HK-2 (cell line): ENCODE results near the gene ASTN2.

Experiments
- DNase-seq: peaks from one replicate; pipeline ENCODE4 v3.0.0-alpha.2; 2018; ENCODE audit not compliant: unreplicated experiment

The ASTN2 gene, protein sequence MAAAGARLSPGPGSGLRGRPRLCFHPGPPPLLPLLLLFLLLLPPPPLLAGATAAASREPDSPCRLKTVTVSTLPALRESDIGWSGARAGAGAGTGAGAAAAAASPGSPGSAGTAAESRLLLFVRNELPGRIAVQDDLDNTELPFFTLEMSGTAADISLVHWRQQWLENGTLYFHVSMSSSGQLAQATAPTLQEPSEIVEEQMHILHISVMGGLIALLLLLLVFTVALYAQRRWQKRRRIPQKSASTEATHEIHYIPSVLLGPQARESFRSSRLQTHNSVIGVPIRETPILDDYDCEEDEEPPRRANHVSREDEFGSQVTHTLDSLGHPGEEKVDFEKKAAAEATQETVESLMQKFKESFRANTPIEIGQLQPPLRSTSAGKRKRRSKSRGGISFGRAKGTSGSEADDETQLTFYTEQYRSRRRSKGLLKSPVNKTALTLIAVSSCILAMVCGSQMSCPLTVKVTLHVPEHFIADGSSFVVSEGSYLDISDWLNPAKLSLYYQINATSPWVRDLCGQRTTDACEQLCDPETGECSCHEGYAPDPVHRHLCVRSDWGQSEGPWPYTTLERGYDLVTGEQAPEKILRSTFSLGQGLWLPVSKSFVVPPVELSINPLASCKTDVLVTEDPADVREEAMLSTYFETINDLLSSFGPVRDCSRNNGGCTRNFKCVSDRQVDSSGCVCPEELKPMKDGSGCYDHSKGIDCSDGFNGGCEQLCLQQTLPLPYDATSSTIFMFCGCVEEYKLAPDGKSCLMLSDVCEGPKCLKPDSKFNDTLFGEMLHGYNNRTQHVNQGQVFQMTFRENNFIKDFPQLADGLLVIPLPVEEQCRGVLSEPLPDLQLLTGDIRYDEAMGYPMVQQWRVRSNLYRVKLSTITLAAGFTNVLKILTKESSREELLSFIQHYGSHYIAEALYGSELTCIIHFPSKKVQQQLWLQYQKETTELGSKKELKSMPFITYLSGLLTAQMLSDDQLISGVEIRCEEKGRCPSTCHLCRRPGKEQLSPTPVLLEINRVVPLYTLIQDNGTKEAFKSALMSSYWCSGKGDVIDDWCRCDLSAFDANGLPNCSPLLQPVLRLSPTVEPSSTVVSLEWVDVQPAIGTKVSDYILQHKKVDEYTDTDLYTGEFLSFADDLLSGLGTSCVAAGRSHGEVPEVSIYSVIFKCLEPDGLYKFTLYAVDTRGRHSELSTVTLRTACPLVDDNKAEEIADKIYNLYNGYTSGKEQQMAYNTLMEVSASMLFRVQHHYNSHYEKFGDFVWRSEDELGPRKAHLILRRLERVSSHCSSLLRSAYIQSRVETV (N-terminal part only)

DNA sequence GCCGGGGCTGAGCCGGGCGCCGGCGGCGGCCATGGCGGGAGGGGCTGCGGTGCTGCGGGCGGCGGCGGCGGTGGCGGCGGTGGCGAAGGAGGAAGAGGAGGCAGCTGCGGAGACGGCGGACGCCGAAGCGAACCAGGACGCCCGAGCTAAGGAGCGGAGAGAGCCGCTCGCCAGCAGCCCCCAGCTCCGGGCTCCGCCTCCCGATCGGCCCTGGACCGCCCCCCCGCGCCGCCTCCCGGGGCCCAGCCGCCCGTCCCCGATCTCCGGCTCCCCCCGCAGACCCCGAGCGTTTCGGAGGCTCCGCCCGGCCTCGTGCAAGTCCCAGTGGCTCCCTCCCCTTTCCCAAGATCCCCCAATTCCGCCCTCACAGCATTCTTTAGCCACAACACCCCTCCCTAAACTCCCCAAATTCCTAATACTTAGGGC lies at the start of gene ASTN2:
ASTN2 (minus strand) TSS at position 152 of the 426 bp plus-strand sequence; CDS start at position 33, 119 bp downstream.
- peak; percentile 53 for DNase-seq

DNA sequence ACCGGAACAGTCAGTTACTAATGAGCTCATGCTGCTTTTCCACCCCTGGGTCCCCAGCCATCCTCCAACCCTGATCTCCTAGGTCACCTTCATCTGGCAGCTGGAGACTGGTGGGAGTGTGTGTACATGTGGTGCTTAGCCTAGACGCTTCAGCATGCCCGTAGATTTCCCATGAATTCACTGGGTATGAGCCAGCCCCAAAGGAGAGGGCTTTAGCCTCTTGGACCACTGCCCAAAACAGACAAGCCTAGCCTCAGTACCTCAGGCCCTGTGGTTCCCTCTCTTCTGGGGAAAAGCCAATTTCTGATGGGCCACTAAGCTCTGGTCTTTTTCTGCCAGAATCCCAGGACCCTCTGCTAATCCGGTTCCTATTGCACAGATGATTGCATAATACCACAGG lies 48.0 kb upstream of the ASTN2 start:
- DNase-seq, result no peak

DNA sequence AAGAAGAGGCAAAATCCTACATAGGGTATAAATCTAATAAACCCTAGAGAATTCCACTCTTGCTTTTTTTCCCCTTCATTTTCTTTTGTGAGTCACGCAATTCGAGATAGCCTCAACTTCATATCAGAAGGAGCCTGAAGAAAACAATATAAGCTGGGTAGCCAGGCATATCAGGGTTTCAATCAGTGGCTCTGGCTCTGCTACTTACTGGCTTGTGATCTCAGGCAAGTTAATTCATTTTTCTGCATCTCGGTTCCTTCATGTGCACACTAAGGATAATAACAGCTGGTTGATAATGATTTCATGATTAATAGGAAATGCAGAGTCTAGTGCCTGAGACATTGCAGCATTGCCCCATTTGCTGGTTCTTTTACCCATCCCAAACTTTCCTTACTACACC lies 46.5 kb upstream of the ASTN2 start:
- no peak for DNase-seq

DNA sequence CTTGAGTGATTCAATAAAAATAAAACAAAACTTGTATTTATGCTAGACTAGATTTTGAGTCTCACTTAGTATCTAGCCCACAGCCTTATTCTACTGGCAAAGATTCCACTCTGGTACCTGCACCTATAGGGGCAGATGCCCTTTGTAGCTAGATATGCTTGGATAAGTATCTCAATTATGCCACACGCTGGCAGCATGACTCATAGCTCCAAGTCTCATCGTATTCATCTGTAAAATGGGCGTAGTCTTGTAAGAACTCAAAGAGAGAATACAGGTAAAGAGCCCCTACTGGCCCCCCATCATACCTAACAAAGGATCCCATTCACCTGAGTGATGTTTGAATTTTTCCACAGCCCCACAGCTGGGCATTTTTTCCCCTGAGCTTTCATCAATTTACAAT lies 45.9 kb upstream of the ASTN2 start:
- no peak for DNase-seq

DNA sequence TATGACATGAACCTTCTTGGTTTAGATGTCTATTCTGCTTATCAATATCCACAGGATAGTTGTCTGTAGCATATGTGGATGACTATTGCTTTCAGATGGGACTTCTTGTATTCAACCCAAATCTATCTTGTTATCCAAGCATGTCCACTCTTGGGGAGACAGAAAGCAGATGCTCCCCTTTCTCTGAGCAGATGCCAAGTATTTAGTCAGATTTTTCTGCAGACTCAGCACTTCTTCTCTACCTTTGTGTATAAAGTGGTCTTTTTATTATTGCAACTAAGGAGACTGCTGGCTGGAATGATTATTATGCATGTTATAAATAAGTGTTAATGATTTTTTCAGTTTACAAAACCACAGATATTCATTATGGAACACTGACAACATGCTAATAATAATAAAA lies 45.1 kb upstream of the ASTN2 start:
- no peak for DNase-seq

DNA sequence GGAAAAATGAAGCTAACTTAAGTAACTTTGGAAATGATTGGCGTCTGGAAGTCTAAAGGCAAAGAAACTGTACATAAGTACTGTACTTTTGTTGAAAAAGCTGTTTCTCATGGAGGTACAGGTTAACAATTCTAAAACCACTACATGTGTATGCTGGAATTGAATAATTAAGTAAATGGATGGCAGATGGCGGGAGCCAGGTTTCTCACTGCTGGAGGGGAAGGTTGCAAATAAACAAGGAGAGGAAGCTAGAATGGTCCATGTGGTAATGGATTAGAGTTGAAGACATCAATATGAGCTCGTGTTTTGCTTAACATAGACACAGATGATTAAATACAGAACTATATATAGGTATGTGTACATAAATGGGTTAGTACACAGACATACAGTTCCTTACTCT lies 43.2 kb upstream of the ASTN2 start:
- DNase-seq, result no peak

DNA sequence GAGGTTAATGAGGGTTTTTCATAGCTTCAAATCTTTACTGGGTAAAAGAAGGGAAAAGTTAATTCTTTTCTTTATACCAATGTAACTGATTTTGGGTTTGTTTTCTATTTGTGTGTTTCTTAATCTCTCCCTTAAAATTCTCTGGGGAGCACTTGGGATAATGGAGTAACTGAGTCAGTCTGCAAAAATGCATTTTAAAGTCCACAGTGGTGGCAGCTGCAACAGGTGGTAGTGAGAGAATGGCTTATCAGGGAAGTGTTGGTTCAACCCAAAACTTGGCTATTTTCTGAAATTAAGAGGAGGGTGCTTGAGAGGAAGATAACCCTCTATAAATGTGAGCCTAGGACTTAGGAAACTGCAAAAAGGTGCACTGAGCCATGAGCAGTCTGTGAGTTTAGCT lies 39.9 kb upstream of the ASTN2 start:
- no peak for DNase-seq

DNA sequence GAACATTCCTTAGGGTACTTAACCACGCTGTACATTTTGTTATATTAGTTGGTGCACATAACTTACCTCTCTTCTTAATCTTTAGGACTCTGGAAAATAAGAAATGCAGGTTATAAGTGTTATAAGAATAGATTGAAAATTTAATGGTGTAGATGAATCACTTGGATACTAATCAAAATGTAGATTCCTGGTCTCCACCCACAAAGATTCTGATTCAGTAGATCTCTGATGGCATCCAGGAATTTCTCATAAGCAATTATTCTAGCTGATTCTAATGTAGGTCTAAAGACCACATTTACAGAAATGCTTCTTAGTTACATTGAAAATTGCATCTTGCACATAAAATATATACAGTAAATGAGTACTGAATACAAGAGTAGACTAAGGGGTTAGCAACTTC lies 38.9 kb upstream of the ASTN2 start:
- no peak for DNase-seq

DNA sequence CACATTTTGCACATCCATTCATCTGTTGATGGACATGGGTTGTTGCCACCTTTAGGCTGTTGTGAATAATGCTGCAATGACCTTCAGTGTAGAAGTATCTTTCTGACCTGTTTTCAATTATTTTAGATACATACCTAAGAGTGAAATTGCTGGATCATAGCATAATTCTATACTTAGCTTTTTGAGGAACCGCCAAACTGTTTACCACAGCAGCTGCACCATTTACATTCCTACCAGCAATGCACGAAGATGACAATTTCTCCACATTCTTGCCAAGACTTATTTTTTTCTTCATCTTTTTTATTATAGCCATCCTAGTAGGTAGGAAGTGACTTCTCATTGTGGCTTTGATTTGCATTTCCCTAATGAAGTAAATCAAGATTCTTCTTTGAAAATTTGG lies 36.5 kb upstream of the ASTN2 start:
- no peak for DNase-seq

DNA sequence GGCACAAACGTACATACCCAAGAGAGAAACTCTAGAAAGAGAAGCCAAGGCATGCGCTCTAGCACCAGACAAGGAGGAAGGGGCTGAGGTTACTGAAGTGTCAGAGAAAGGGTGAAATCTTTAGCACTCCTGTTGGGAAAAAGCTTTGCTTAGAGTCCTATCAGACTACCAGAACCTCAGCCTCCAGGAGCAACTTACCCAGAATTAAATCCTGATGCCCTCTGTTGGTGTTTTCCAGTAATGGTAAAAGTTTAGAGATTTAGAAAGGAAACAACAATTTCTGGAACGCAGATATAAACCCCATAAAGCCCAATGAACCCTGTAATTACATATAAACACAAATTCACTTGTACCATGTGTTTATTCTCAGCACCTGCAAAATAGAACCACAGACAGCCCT lies 33.2 kb upstream of the ASTN2 start:
- DNase-seq, result no peak

DNA sequence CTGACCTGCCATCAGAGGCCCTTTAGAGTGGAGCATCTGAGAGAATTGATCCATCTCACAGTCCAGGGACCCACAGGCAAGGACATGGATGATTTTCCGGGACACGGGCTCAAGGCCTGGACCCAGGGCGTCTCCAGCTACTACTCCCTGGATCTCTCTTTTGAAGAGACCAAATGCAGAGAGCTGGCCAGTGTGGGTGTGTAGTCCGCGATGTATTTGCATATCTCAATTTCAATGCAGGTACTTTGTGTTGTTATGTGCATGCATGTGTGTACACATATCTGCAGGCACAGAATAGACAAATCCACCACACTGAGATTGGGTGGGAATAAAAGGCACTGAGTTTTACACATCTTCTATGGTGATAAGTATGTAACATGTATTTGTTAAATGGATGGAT lies 30.8 kb upstream of the ASTN2 start:
- DNase-seq, result no peak

DNA sequence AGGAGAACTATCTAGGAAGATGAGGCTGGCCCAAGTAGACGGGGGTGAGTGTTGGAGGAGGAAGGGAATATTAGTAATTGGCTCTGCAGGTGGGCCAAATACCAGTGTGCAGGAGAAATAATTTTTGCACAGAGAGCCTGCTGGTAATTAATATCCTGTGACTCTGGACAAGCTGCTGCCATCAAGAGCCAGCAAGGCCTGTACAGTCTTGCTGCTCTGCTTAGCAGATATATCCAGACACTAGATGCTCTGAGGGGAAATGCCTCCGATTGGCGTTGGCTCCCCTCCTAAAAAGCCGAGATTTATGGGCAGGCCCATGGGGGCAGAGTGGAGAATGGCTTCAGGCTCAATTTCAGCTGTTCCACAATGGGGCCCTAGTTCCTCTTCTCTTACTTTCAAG lies 29.6 kb upstream of the ASTN2 start:
- DNase-seq, result no peak

DNA sequence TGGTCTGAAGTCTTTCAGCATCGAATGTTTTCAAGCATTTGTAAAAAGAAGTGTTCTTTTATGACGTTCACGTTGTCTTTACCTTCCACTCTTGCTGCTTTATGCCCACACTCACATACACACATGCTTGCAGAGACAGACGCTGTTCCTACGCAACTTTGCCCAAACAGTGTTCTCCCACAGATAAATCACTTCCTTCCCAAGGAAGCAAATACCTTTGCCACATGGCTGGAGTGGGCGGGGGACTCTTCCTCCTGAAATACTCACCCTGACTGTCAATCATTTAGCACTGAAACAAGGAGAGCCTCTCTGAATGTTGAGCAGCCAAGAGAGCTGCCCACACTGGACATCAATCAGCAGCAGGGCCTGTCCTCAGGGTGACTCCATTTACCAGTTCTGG lies 22.4 kb upstream of the ASTN2 start:
- no peak for DNase-seq

DNA sequence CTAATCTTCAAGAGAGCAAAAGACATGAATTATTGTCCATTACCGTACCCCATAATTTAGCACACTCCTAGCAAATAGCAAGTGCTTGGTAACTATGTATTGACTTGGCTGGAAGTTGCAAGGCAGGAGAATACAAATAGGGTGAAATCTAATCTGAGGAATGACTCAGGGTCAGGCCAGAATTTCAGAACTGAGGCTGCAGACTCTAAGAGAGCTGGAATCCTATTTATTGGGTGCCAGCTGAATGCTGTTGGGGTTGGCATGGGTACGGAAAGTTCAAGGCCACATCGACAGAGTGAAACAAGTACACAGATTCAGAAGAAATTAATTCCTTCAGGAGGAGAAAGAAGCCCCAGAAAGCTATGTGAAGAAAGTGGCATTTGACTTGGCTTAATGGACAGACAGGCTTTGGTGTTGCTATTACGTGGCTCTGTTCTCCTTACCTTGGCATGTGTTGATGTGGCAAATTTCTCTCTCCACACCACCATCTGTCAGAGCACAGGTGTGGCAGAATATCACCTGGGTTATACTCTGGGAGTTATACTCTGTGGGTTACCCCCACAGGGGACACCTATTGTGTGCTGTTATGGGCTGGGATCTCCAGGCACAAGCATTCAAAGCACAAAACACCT lies 20.9 kb upstream of the ASTN2 start:
- no peak for DNase-seq

DNA sequence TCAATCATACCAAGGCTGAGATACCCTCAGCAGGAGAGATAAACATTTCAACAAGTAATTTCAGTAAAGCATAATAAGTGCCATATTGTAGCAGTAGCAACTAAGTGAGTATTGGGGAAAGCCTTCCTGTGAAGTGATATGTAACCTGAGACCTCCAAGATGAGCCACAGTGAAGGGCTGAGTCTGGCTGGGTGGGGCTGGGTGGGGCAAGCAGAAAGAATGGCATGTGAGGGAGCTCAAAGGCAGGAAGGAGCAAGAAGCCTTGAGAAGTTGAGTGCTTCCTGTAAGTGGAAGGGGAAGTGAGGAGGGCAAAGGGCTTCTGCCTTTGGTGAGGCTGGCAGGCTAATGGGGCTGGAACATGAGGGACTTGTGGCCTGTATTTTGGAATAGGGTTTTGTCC lies 19.7 kb upstream of the ASTN2 start:
- no peak for DNase-seq

DNA sequence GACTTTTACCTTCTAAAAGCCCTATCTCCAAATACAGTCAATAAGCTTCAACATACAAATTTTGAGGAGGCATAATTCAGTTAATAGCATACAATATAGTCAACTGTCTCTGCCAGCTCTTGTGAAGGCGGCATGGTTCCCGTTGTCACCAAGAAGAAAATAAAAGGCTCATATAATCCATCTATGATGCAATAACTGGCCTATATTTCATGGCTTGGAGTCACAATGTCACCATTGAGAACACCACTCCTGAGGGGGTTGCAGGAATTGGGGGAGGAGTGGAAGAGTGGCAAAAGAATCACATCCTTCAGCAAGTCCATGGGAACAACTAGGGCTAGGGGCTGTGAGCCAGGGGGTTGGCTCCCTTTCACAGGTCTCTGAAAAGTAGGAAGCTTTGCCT lies 16.0 kb upstream of the ASTN2 start:
- no peak for DNase-seq

DNA sequence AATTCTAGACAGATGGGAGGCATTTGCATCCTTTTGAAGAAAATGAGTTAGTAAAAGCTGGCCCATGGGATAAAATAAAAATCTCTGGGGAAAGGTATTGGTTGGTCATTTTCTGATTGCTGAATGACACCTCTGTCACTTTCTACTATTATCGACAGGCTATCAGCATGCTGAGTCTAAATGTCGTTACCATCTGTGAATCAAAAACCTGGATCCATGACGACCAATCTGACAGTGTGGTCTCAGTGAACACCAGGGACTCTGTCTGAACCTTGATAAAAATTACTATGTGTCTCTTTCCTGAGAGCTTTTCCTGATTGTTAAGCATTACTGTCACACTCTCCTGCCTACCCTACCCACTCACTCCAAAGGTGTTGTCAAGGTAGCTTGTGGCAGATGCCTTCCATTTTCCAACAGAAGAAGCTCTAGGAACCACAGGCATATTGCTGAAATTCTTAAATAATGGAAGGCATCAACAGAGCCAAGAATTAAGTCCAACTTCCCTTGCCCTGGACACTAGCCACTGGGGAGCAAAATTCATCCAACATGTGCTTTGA lies 12.6 kb upstream of the ASTN2 start:
- no peak for DNase-seq

DNA sequence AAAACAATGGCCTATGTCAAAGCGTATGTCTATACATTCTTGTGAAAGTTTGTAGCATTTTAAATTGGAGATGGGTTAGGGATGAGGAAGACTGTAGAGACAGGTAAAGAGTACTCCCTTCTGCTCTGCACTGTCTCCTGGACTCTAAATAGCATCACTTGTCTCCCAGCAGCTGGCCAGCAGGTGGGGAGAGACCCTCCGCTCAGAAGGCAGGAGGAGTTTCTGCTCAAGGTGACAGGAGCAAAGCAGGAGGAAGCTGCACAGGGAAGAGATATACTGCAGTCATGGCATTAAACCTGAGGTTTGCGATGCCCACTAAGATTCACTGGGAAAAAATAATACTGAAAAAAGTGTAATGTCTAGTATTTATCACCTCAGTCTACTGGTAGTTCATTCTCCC lies 10.7 kb upstream of the ASTN2 start:
- no peak for DNase-seq

DNA sequence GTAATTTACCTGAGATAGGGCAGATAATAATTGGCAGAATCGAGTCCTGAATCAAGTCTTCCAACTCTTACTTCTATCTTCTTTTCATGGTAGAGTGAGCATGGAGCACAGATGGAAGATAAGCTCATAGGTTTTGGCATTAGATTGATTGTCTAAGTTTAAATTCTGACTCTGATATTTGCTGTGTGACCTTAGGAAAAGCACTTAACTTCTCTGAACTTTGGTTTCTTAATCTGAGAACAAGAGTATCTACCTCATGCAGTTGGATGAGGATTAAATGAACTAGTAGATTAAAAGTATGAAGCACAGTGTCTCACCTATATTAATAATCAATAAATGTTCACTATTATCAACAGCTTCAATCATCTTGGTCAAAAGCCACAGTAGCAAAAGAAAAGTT lies 9.4 kb upstream of the ASTN2 start:
- DNase-seq, result no peak

DNA sequence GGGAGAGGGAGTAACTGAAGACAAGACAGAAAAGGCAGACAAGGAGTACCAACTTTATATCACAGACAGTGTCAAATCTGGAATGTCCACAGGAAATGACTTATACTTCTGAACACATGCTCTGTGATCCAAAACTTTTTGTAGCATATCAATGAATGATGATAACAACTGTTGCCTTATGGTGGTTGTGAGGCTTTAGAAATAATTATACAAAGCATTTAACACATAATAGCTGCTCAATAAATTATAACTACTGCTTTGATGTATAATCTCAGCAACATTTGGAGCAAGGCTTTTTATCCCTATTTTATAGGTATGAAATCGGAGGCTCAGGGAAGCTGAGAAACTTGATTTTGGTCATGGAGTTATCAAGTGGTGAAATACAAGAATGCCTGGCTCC lies 3.3 kb upstream of the ASTN2 start:
- DNase-seq, result no peak

DNA sequence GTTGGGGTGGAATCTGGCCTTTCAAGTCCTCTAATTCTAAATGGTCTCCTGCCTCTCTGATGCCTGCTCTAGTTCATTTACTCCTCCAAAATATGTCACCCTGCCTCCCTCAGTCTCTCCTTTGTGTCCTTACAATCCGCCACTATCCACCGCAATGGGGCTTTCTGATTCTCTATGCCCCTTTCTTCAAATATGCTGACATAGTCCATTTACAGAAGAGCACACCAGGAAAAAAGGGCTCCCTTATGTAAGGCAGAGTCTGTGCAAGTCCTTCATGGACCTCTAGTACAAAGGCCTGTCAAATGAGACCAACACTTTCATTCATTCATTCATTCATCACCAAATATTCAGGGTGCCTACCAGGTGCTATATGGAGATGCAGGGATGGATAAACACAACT lies 2.0 kb upstream of the ASTN2 start:
- DNase-seq, result no peak
